Tibial artery (tissue), 4 donors: ENCODE results near the gene DDX5.

Experiments used
- DNase-seq, 2 donors: peaks; one replicate each; pipeline ENCODE4 v3.0.0-alpha.2; 2019
- H3K27ac ChIP-seq, 2 donors: fragments of 200-600 bp; sonication (generic) in 1 of 2; 1 replicate in 1 of 2; 2 replicates in 1 of 2; pipeline ENCODE4 v1.5.1; 2018 to 2019; ENCODE audit warnings: mild to moderate bottlenecking in 1 of 2
- H3K27me3 ChIP-seq, 2 donors: fragments of 200-600 bp; sonication (generic) in 1 of 2; one replicate each; pipeline versions ENCODE4 v1.5.1 to v1.6.0; 2016 to 2019
- H3K36me3 ChIP-seq, 3 donors: fragments of 200-600 bp; sonication (generic) in 2 of 3; one replicate each; pipeline ENCODE4 v1.5.1; 2016 to 2019; ENCODE audit warnings: mild to moderate bottlenecking in 2 of 3
- H3K4me1 ChIP-seq, 4 donors: fragments of 200-600 bp; sonication (generic) in 2 of 4; 1 replicate in 3 of 4; 2 replicates in 1 of 4; pipeline ENCODE4 v1.5.1; 2016 to 2019
- H3K4me3 ChIP-seq, 2 donors: fragments of 200-600 bp; sonication (generic) in 1 of 2; 1 replicate in 1 of 2; 2 replicates in 1 of 2; pipeline ENCODE4 v1.5.1; 2018 to 2019; ENCODE audit warnings: mild to moderate bottlenecking in 2 of 2
- H3K9me3 ChIP-seq, 3 donors: fragments of 200-600 bp; sonication (generic) in 1 of 3; one replicate each; pipeline ENCODE4 v1.5.1; 2016 to 2019
- CTCF ChIP-seq, 2 experiments: fragments of 200-600 bp in 1 of 2; fragments of 450-650 bp in 1 of 2; IDR thresholded peaks; one replicate each; pipeline ENCODE4 v1.5.1; 2017 to 2019; ENCODE audit warnings: antibody characterized with exemption in 2 of 2, mild to moderate bottlenecking in 1 of 2, moderate library complexity in 1 of 2
- intact Hi-C: fragments of 100-400 bp; cut with DNase I; formaldehyde crosslinking; loops from one replicate; pipeline ENCODE4 v1.15.0; 2023; ENCODE audit warnings: low total_unique reads

DDX5 gene

GRCh38 chr17:64509179-64509578 lies 3.1 kb upstream of the DDX5 start:
- Histone ChIP-seq H3K36me3 (peaks cover 39 to 63% (median 44%) of the 10 kb centered on the region in 3 donors), H3K4me3 (no peak overlapping the region)
- intact Hi-C loops: no loop called here

GRCh38 chr17:64508683-64509082 lies 2.6 kb upstream of the DDX5 start:
- Histone ChIP-seq H3K9me3 (no peaks in the 10 kb centered on the region), H3K4me1 (peaks cover 2 to 34% (median 23%) of the 10 kb centered on the region in 4 donors), H3K4me3 (no peak overlapping the region), H3K27me3 (no peaks in the 10 kb centered on the region), H3K27ac (peak overlapping the region in 1 of 2 donors; percentile 100), H3K36me3 (peaks cover 41 to 63% (median 45%) of the 10 kb centered on the region in 3 donors)
- intact Hi-C loops: no loop called here
- DNase-seq: no peak
- TF ChIP-seq CTCF (IDR thresholded peaks at IDR 0.05): no peak

More at GRCh38 chr17:64509179-64509578, 3.1 kb upstream of the DDX5 start:
- Histone ChIP-seq H3K27me3 (no peaks in the 10 kb centered on the region), H3K9me3 (no peaks in the 10 kb centered on the region), H3K27ac (no peak overlapping the region), H3K4me1 (peaks cover 0 to 29% (median 19%) of the 10 kb centered on the region in 4 donors)
- no peak for TF ChIP-seq CTCF (IDR thresholded peaks at IDR 0.05)
- no peak for DNase-seq

GRCh38 chr17:64507413-64507782 lies 1.3 kb upstream of the DDX5 start:
- Histone ChIP-seq H3K4me1 (peaks cover 8 to 47% (median 36%) of the 10 kb centered on the region in 4 donors), H3K27me3 (no peaks in the 10 kb centered on the region), H3K36me3 (peaks cover 47 to 65% (median 48%) of the 10 kb centered on the region in 3 donors), H3K9me3 (no peaks in the 10 kb centered on the region), H3K4me3 (peak overlapping the region; percentile 88 to 97), H3K27ac (peak overlapping the region; percentile 99 to 100)
- DNase-seq: no peak
- intact Hi-C loops: no loop called here
- TF ChIP-seq CTCF (IDR thresholded peaks at IDR 0.05): peak; percentile 6 to 26

GRCh38 chr17:64506576-64507412 lies 705 bp upstream of the DDX5 start, which contains the start of gene CEP95:
CEP95 (plus strand) TSS chr17:64506977; CDS start chr17:64507098, 121 bp downstream.
- no peaks in the 10 kb centered on the region for H3K9me3 ChIP-seq
- peaks cover 8 to 53% (median 42%) of the 10 kb centered on the region in 4 donors for H3K4me1 ChIP-seq
- TF ChIP-seq CTCF (IDR thresholded peaks at IDR 0.05): no peak
- intact Hi-C loops: no loop called here
- peak within 1 kb of the TSS; percentile 88 to 97 for H3K4me3 ChIP-seq
- H3K27me3 ChIP-seq: no peaks in the 10 kb centered on the region
- DNase-seq: peak; percentile 97 to 98
- peaks cover 49 to 65% (median 49%) of the 10 kb centered on the region in 3 donors for H3K36me3 ChIP-seq
- peak within 1 kb of the TSS; percentile 99 to 100 for H3K27ac ChIP-seq

GRCh38 chr17:64505340-64506200 lies 519 bp downstream of the DDX5 start:
- Histone ChIP-seq H3K27me3 (no peaks in the 10 kb centered on the region), H3K36me3 (peaks cover 49 to 65% (median 49%) of the 10 kb centered on the region in 3 donors)
- DNase-seq: peak; percentile 91 to 96

More at GRCh38 chr17:64505340-64506200, 519 bp downstream of the DDX5 start:
- H3K27ac ChIP-seq: peak overlapping the region; percentile 99 to 100
- peaks cover 8 to 64% (median 53%) of the 10 kb centered on the region in 4 donors for H3K4me1 ChIP-seq
- peak overlapping the region; percentile 88 to 97 for H3K4me3 ChIP-seq
- H3K9me3 ChIP-seq: no peaks in the 10 kb centered on the region
- no peak for TF ChIP-seq CTCF (IDR thresholded peaks at IDR 0.05)
- intact Hi-C loops: no loop called here
